CD8-positive, alpha-beta memory T cell (primary cell): ENCODE measurements around the gene SOX6. TPM values are rescaled to one million over a fixed set of nuclear protein-coding genes. Genes with fewer than 3 reads are reported as not detected.
"Not testable (repeated sequence)": the region's sequence is repeated elsewhere in the genome, so short reads cannot be mapped to it uniquely, and the experiment has no call there.

Experiments used
- CTCF ChIA-PET: fragments of 350-600 bp; sonication (Branson Sonifier 250); formaldehyde crosslinking; loops from one replicate; lab custom pipeline; 2021; ENCODE audit warnings: antibody characterized with exemption; lab: Charles Lee
- POLR2A ChIA-PET: fragments of 350-600 bp; sonication (Branson Sonifier 250); formaldehyde crosslinking; loops from one replicate; lab custom pipeline; 2021; ENCODE audit warnings: antibody characterized with exemption; lab: Charles Lee
- DNase-seq, 5 donors: peaks; one replicate each; pipeline versions ENCODE4 v3.0.0 to v3.0.0-alpha.2; 2020 to 2022; ENCODE audit warnings: mixed read lengths in 1 of 5
- H3K27ac ChIP-seq: one replicate; pipeline ENCODE4 v1.7.0; 2013; ENCODE audit warnings: low read depth, mild to moderate bottlenecking, low read length, moderate library complexity
- H3K27me3 ChIP-seq: 2 replicates; pipeline ENCODE4 v1.7.0; 2013; ENCODE audit warnings: low read length, mild to moderate bottlenecking; ENCODE audit not compliant: insufficient read depth, poor library complexity, severe bottlenecking
- H3K36me3 ChIP-seq: 2 replicates; pipeline ENCODE4 v1.7.0; 2013; ENCODE audit warnings: mild to moderate bottlenecking, low read length, moderate library complexity; ENCODE audit not compliant: insufficient read depth
- H3K4me1 ChIP-seq: 2 replicates; pipeline ENCODE4 v1.7.0; 2013; ENCODE audit warnings: mild to moderate bottlenecking, low read length, moderate library complexity; ENCODE audit not compliant: insufficient read depth
- H3K4me3 ChIP-seq: 2 replicates; pipeline ENCODE4 v1.7.0; 2013; ENCODE audit warnings: mild to moderate bottlenecking, low read length
- H3K9me3 ChIP-seq: 2 replicates; pipeline ENCODE4 v1.7.0; 2013; ENCODE audit warnings: mild to moderate bottlenecking, low read length
- H3K27ac Mint-ChIP-seq, 8 donors: one replicate each; pipeline ENCODE4 v1.8.0; 2020 to 2021; ENCODE audit warnings: mixed read lengths in 8 of 8, mild to moderate bottlenecking in 6 of 8, inconsistent platforms in 3 of 8, moderate library complexity in 3 of 8
- H3K27me3 Mint-ChIP-seq, 2 donors: one replicate each; pipeline ENCODE4 v1.8.0; 2020 to 2021; ENCODE audit warnings: mixed read lengths in 2 of 2, mild to moderate bottlenecking in 1 of 2, moderate library complexity in 1 of 2
- H3K36me3 Mint-ChIP-seq, 3 donors: one replicate each; pipeline ENCODE4 v1.8.0; 2020 to 2021; ENCODE audit warnings: mixed read lengths in 3 of 3, inconsistent platforms in 1 of 3, mild to moderate bottlenecking in 1 of 3
- H3K4me1 Mint-ChIP-seq, 3 donors: one replicate each; pipeline ENCODE4 v1.8.0; 2020 to 2021; ENCODE audit warnings: mixed read lengths in 3 of 3, inconsistent platforms in 1 of 3, mild to moderate bottlenecking in 1 of 3
- H3K4me3 Mint-ChIP-seq, 7 donors: one replicate each; pipeline ENCODE4 v1.8.0; 2020 to 2021; ENCODE audit warnings: mixed read lengths in 7 of 7, mild to moderate bottlenecking in 6 of 7, moderate library complexity in 4 of 7, inconsistent platforms in 2 of 7
- H3K9me3 Mint-ChIP-seq, 5 donors: one replicate each; pipeline ENCODE4 v1.8.0; 2020 to 2022; ENCODE audit warnings: mixed read lengths in 5 of 5, mild to moderate bottlenecking in 3 of 5, moderate library complexity in 2 of 5, inconsistent platforms in 1 of 5
- polyA plus RNA-seq: library from polyadenylated mRNA; unstranded; fragments of 300-500 nt; fragmentation: Illumina TruSeq; gene quantifications from one replicate; pipeline ENCODE4 v1.2.3, GENCODE V29; 2021
- total RNA-seq, 2 experiments: library from RNA; stranded (reverse); gene quantifications; one replicate each; pipeline ENCODE4 v1.2.3, GENCODE V29; 2021

SOX6 gene
- total and polyA plus RNA-seq, 3 experiments from 2014 or later, result not detected

DNA sequence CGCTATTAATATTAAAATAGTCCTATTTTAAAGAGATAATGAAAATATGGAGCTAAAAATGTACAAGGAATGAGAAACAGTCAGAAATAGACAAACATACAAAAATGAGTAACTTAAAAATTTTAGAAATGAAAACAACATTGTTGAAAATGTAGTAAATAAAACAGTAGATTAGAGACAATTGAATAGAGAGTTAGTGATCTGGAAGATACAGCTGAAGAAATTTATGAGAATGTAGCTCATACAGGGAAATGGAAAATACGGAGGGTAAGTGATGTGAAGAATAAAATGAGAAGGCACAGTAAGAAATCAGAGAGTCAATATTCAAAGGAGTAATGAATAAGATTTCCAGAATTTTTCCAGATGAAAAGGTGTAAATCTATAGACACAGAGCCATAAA is 424.8 kb downstream of the SOX6 start:
- no peak for DNase-seq
- no peaks in the 10 kb centered on the region for H3K4me1 Mint-ChIP-seq
- Histone ChIP-seq H3K36me3 (no peaks in the 10 kb centered on the region), H3K9me3 (no peaks in the 10 kb centered on the region), H3K27me3 (no peaks in the 10 kb centered on the region), H3K4me1 (no peaks in the 10 kb centered on the region), H3K27ac (no peak overlapping the region), H3K4me3 (no peak overlapping the region)
- no peaks in the 10 kb centered on the region for H3K27me3 Mint-ChIP-seq
- H3K36me3 Mint-ChIP-seq, result no peaks in the 10 kb centered on the region
- ChIA-PET POLR2A (no interaction called here), CTCF (no interaction called here)
- H3K27ac Mint-ChIP-seq, result no peak overlapping the region
- peaks cover 3 to 13% (median 8%) of the 10 kb centered on the region in 5 donors for H3K9me3 Mint-ChIP-seq
- no peak overlapping the region for H3K4me3 Mint-ChIP-seq

GRCh38 chr11:15930442-15931025 is 425.8 kb downstream of the SOX6 start:
- no peaks in the 10 kb centered on the region for H3K27me3 ChIP-seq
- DNase-seq, result no peak
- no peak overlapping the region for H3K4me3 Mint-ChIP-seq
- H3K4me1 Mint-ChIP-seq, result no peaks in the 10 kb centered on the region
- H3K27ac Mint-ChIP-seq, result no peak overlapping the region
- H3K9me3 ChIP-seq, result no peaks in the 10 kb centered on the region
- no peak overlapping the region for H3K4me3 ChIP-seq
- H3K36me3 ChIP-seq, result no peaks in the 10 kb centered on the region
- H3K27me3 Mint-ChIP-seq, result no peaks in the 10 kb centered on the region
- no peak overlapping the region for H3K27ac ChIP-seq
- CTCF ChIA-PET, result no interaction called here
- no peaks in the 10 kb centered on the region for H3K4me1 ChIP-seq
- H3K9me3 Mint-ChIP-seq, result peaks cover 3 to 13% (median 8%) of the 10 kb centered on the region in 5 donors
- POLR2A ChIA-PET, result no interaction called here
- H3K36me3 Mint-ChIP-seq, result no peaks in the 10 kb centered on the region

DNA sequence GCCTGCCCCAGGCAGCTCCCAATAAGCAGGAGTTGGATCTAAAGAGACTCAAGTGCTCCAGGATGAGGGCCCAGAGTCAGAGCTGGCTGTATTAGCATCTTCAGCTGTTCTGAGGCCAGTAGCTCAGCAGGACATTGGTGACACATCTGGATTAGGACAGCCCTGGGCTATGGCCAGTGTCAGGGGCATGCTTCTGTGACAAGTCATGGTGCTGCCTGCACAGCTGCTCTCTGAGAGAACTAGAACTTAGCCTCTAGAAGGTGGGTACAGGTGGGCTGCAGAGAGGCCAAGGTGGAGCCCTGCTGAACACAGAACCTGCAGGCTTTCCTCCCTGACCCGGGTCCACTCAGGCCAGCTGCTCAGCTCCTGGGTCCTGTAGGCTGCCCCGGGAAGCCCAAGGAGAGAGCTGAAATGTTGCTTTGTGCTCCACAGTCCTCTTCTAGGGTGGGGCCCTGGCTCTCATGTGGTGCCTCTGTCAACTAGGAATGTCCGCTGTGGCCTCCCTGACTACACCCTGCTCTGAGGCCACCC is 426.9 kb downstream of the SOX6 start:
- no peak for DNase-seq
- no peaks in the 10 kb centered on the region for H3K4me1 Mint-ChIP-seq
- CTCF ChIA-PET, result no interaction called here
- no peak overlapping the region for H3K4me3 Mint-ChIP-seq
- no peaks in the 10 kb centered on the region for H3K4me1 ChIP-seq
- H3K9me3 Mint-ChIP-seq, result peaks cover 3 to 13% (median 8%) of the 10 kb centered on the region in 5 donors
- no peaks in the 10 kb centered on the region for H3K27me3 ChIP-seq
- peaks cover 0 to 2% of the 10 kb centered on the region in 2 donors for H3K27me3 Mint-ChIP-seq
- no peak overlapping the region for H3K4me3 ChIP-seq
- no peaks in the 10 kb centered on the region for H3K36me3 ChIP-seq
- H3K27ac Mint-ChIP-seq, result no peak overlapping the region
- no peak overlapping the region for H3K27ac ChIP-seq
- POLR2A ChIA-PET, result no interaction called here
- H3K9me3 ChIP-seq, result no peaks in the 10 kb centered on the region
- no peaks in the 10 kb centered on the region for H3K36me3 Mint-ChIP-seq

DNA sequence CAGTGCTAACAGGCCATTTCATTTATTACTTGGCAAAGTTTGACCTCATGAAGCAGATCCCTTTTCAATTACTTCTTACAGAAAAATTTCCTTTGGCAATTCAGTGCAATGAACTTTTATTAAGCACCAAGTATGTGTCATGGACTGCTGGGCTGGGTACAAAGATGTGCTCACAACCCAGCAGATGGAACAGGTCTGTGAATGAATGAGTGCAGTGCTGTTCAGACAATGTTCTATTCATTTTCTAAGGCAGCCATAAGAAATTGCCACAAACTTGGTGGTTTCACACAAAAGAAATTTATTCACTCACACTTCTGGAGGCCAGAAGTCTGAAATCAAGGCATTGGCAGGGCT is 428.5 kb downstream of the SOX6 start:
- CTCF ChIA-PET, result no interaction called here
- H3K27ac ChIP-seq, result no peak overlapping the region
- no peaks in the 10 kb centered on the region for H3K4me1 ChIP-seq
- H3K27ac Mint-ChIP-seq, result no peak overlapping the region
- POLR2A ChIA-PET, result no interaction called here
- no peak for DNase-seq
- H3K4me3 ChIP-seq, result no peak overlapping the region
- H3K36me3 ChIP-seq, result no peaks in the 10 kb centered on the region
- no peak overlapping the region for H3K4me3 Mint-ChIP-seq
- no peaks in the 10 kb centered on the region for H3K27me3 ChIP-seq
- peaks cover 5 to 17% (median 10%) of the 10 kb centered on the region in 5 donors for H3K9me3 Mint-ChIP-seq
- peaks cover 0 to 7% of the 10 kb centered on the region in 2 donors for H3K27me3 Mint-ChIP-seq
- H3K9me3 ChIP-seq, result no peaks in the 10 kb centered on the region
- no peaks in the 10 kb centered on the region for H3K36me3 Mint-ChIP-seq
- H3K4me1 Mint-ChIP-seq, result no peaks in the 10 kb centered on the region

DNA sequence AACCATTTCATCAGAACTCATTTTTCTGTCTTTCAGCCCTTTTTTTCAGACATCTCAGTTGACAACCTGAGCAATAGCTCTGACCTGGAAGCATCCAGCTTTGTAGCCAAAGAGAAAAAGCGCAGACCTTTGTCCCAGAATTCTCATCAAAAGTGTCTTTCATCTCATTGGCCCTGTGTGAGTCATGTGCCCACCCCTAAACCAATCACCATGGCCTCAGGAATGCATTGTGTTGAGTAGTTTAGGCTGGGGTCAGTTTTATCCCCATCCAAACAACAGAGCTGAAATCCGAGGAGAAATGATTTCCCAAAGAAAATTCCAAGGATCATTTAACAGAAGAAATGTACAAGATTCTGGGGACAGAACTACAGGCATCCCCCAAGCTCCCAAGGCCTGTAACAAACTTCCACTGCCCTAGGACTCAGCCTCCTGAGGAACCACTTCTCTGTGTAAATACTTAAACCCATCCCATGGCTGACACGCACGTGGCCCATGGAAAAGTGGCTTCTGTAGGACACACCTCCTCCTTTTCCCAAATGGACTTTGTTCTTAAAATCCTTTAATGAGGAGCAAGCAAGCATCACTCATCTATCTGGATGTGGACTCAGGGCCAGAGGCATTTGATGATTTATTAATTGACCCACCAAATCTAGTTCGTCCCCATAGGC is 429.0 kb downstream of the SOX6 start:
- DNase-seq, result no peak
- H3K27me3 Mint-ChIP-seq, result peaks cover 0 to 7% of the 10 kb centered on the region in 2 donors
- H3K4me3 Mint-ChIP-seq, result no peak overlapping the region
- POLR2A ChIA-PET, result no interaction called here
- peaks cover 6 to 17% (median 10%) of the 10 kb centered on the region in 5 donors for H3K9me3 Mint-ChIP-seq
- H3K4me3 ChIP-seq, result no peak overlapping the region
- H3K36me3 ChIP-seq, result no peaks in the 10 kb centered on the region
- H3K36me3 Mint-ChIP-seq, result no peaks in the 10 kb centered on the region
- H3K27ac Mint-ChIP-seq, result no peak overlapping the region
- no peaks in the 10 kb centered on the region for H3K4me1 ChIP-seq
- H3K9me3 ChIP-seq, result no peaks in the 10 kb centered on the region
- H3K27ac ChIP-seq, result no peak overlapping the region
- no peaks in the 10 kb centered on the region for H3K4me1 Mint-ChIP-seq
- CTCF ChIA-PET, result interaction anchor here (1.0 kb wide), 1 partner anchor 11 kb away, joined by 3 read pairs; no protein-coding TSS in a partner anchor
- no peaks in the 10 kb centered on the region for H3K27me3 ChIP-seq

GRCh38 chr11:15926071-15926470 is 430.3 kb downstream of the SOX6 start:
- DNase-seq, result no peak
- H3K27me3 Mint-ChIP-seq, result peaks cover 0 to 8% of the 10 kb centered on the region in 2 donors
- H3K9me3 Mint-ChIP-seq, result peaks cover 7 to 14% (median 9%) of the 10 kb centered on the region in 5 donors
- no peak overlapping the region for H3K27ac Mint-ChIP-seq
- no peak overlapping the region for H3K4me3 Mint-ChIP-seq
- Histone ChIP-seq H3K27ac (no peak overlapping the region), H3K36me3 (no peaks in the 10 kb centered on the region), H3K27me3 (no peaks in the 10 kb centered on the region), H3K9me3 (no peaks in the 10 kb centered on the region), H3K4me3 (no peak overlapping the region), H3K4me1 (no peaks in the 10 kb centered on the region)
- no peaks in the 10 kb centered on the region for H3K4me1 Mint-ChIP-seq
- no peaks in the 10 kb centered on the region for H3K36me3 Mint-ChIP-seq
- POLR2A ChIA-PET, result no interaction called here
- CTCF ChIA-PET, result interaction anchor here (0.9 kb wide), 1 partner anchor 122 kb away, joined by 4 read pairs; no protein-coding TSS in a partner anchor

DNA sequence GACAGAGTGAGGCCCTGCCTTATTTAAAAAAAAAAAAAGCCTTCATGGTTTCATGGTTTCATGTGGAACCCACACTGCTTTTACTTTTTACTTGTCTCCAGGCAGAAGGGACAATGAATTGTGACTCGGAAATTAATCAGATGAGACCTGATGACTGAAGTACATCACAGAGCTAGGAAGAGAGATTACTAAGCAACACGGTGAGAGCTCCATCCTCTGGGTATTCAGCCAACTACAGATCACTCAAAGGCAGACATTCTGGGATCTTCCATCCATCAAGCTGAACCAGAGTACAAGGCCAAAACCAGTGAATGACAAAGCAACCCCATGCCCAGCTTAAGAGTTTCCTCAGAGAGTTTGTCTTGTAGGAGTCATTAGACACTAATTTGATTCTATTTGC is 433.2 kb downstream of the SOX6 start:
- H3K27me3 Mint-ChIP-seq, result peaks cover 0 to 8% of the 10 kb centered on the region in 2 donors
- Histone ChIP-seq H3K36me3 (no peaks in the 10 kb centered on the region), H3K9me3 (no peaks in the 10 kb centered on the region), H3K27ac (no peak overlapping the region), H3K27me3 (no peaks in the 10 kb centered on the region), H3K4me3 (no peak overlapping the region), H3K4me1 (no peaks in the 10 kb centered on the region)
- H3K36me3 Mint-ChIP-seq, result no peaks in the 10 kb centered on the region
- H3K4me1 Mint-ChIP-seq, result no peaks in the 10 kb centered on the region
- DNase-seq, result no peak
- peaks cover 4 to 7% (median 5%) of the 10 kb centered on the region in 5 donors for H3K9me3 Mint-ChIP-seq
- ChIA-PET POLR2A (no interaction called here), CTCF (no interaction called here)
- H3K27ac Mint-ChIP-seq, result no peak overlapping the region
- H3K4me3 Mint-ChIP-seq, result no peak overlapping the region

GRCh38 chr11:15922745-15923144 is 433.6 kb downstream of the SOX6 start:
- CTCF ChIA-PET, POLR2A ChIA-PET: not testable (repeated sequence)

More at GRCh38 chr11:15922745-15923144, 433.6 kb downstream of the SOX6 start:
- not testable (repeated sequence) for H3K4me3 ChIP-seq, H3K27ac Mint-ChIP-seq, H3K4me1 Mint-ChIP-seq, H3K4me3 Mint-ChIP-seq, H3K9me3 ChIP-seq, H3K9me3 Mint-ChIP-seq, H3K4me1 ChIP-seq, H3K27ac ChIP-seq, H3K27me3 Mint-ChIP-seq, H3K36me3 Mint-ChIP-seq, DNase-seq, H3K27me3 ChIP-seq, H3K36me3 ChIP-seq
